ENCODE data around the gene TESK2.

The TESK2 gene

GRCh38 chr1:45334308-45335245 lies 156.4 kb downstream of the TESK2 start:
- DNase-seq = no peak

GRCh38 chr1:45332346-45332720 lies 158.6 kb downstream of the TESK2 start:
- no peak for DNase-seq

DNA sequence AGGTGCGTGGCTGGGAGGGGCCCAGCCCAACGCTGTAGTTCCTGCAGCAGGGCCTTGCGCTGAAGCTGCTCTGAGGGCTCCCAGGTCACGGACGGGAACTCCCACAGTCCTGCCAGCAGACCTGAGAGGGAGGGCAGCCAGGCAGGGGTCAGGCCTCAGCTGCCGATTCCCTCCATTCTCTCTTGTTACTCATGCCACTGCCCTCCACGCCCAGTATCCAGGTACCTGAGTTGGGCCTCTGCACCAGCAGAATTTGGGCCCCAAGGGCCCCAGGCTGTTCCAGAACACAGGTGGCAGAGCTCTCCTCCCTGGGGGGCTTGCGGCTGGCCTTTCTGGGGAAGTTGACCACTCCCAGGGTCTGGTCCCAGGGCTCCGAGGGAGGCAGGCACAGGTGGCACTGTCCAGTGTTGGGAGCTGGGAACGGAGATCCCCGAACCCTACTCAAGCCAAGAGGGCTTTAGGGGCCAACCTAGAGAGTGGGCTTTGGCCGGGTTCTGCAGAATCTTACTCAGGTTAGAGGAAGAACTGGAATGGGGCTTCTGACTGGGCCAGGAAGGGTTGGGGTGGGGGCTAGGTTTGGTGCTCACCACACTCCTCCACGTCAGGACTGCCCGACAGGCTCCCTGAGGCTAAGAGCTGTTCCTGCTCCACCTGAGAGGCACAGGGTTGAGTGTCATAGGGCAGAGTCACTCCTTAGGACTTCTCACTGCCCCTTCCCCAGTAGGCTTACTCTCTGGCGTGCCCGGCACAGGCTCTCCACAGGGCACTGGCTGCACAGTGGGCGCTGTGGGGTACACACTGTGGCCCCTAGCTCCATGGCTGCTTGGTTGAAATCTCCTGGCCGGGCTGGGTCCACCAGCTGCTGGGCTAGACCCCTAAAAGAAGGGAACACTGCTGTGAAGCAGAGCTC lies 159.3 kb downstream of the TESK2 start:
- DNase-seq = no peak

- no peak for DNase-seq
These were observed 161.5 kb downstream of the TESK2 start for GRCh38 chr1:45329445-45329844.

- DNase-seq = no peak
These were observed 162.3 kb downstream of the TESK2 start for GRCh38 chr1:45328680-45329079.

GRCh38 chr1:45327644-45328515 lies 163.1 kb downstream of the TESK2 start:
- no peak for DNase-seq

DNA sequence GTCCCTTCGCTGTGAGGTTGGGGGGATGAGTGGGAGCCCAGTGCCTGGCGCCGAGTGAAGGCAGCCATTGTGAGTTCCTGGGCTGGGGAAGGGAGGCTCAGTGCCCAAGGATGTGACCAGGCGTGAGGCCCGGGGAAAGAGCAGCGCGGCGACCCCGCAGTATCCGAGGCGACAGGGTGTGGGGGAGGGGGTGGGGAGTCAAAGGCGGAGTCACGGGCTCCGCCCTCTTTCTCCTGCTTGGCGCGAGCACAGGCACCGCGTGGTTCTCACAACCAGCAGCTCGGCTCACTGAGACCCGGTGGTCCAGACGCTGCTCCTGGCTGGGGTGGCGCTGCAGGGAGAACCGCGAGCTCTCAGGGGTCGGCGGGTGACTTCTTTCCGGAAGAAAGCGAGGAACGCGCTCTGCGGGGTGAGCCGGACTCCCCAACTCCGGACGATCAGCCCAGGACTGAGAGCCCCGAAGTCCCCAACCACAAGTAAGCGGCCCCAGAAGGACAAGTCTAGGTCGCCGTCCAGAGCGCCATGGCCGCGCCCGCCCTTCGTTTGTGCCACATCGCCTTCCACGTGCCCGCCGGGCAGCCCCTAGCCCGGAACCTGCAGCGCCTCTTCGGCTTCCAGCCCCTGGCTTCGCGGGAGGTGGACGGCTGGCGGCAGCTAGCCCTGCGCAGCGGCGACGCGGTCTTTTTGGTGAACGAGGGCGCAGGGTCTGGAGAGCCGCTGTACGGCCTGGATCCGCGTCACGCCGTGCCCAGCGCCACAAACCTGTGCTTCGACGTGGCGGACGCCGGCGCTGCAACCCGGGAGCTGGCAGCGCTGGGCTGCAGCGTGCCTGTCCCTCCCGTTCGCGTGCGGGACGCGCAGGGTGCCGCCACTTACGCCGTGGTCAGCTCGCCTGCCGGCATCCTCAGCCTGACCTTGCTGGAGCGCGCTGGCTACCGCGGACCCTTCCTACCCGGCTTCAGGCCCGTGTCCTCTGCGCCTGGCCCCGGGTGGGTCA lies 164.0 kb downstream of the TESK2 start, which contains the start of gene HPDL:
Gene HPDL (plus strand): TSS at position 269 of the 997 bp plus-strand sequence. CDS start 254 bp downstream, at position 523.
- DNase-seq = peak; percentile 11

DNA sequence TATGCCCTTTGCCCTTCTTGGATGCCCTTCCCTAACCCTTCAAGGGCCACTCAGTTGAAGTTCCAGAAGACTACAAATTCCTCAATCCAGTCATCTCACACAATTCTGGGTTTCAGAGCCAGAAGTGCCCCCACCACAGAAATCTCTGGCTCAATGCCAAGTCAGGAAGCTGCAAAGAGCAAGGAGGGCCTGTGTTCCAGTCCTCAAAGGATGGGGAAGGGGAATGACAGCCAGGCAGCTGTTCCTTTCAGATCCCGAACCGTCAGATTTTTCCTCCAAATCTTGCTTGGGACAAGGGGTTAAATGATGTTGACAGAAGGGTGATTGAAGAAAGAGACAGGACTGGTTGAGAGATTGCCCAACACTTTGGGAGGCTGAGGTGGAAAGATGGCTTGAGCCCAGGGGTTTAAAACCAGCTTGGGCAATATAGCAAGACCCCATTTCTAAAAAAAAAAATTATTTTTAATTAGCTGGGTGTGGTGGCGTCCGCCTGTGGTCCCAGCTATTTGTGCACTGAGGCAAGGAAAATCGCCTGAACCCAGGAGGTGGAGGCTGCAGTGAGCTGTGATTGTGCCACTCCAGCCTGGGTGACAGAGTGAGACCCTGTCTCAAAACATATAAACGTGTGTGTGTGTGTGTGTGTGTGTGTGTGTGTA lies 165.0 kb downstream of the TESK2 start:
- no peak for DNase-seq

- no peak for DNase-seq
These were observed 168.4 kb downstream of the TESK2 start for GRCh38 chr1:45322486-45323040.

GRCh38 chr1:45321444-45321843 lies 169.5 kb downstream of the TESK2 start:
- DNase-seq = no peak

DNA sequence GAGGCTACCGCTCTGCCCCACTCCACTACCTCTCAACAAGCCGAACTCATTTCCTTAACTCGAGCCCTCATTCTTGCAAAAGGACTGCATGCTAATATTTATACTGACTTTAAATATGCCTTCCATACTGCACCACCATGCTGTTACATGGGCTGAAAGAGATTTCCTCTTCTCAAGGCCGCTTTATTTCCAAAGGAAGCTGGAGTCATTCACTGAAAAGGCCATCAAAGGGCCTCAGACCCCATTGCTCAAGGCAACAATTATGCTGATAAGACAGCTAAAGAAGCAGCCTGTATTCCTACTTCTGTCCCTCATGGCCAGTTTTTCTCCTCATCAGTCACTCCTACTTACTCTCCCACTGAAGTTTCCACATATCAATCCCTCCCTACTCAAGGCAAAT lies 171.2 kb downstream of the TESK2 start:
- no peak for DNase-seq

GRCh38 chr1:45317166-45317565 lies 173.8 kb downstream of the TESK2 start:
- DNase-seq = no peak

GRCh38 chr1:45314266-45314665 lies 176.7 kb downstream of the TESK2 start:
- no peak for DNase-seq

GRCh38 chr1:45306905-45307304 lies 184.1 kb downstream of the TESK2 start:
- no peak for DNase-seq

DNA sequence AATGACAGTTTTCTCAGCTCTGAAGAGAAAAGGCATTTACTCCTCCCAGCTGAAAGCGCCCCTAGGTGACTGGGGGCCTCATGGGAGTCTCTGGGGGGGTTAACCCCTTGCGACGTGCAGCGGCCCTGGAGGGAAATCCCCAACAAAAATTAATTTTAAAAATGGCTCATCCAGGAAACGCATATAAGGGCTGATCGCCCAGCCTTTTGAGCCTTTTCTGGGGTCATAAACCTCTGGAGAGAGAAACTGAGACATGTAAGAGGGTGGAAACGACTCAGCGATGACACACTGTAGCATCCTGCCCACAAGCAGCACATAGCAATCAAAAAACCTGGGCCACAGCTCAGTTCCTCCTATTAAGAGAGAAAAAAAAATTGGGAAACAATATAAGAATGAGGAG lies 184.6 kb downstream of the TESK2 start:
- DNase-seq = no peak

DNA sequence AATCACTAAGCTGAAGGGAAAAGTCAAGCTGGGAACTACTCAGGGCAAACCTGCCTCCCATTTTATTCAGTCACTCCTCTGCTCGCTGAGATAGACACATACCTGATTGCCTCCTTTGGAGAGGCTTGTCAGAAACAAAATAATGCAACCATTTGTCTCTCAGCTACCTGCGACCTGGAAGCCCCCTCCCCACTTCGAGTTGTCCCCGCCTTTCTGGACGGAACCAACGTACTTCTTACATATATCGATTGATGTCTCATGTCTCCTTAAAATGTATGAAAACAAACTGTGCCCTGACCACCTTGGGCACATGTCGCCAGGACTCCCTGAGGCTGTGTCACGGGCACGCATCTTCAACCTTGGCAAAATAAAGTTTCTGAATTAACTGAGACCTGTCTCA lies 185.7 kb downstream of the TESK2 start:
- no peak for DNase-seq

DNA sequence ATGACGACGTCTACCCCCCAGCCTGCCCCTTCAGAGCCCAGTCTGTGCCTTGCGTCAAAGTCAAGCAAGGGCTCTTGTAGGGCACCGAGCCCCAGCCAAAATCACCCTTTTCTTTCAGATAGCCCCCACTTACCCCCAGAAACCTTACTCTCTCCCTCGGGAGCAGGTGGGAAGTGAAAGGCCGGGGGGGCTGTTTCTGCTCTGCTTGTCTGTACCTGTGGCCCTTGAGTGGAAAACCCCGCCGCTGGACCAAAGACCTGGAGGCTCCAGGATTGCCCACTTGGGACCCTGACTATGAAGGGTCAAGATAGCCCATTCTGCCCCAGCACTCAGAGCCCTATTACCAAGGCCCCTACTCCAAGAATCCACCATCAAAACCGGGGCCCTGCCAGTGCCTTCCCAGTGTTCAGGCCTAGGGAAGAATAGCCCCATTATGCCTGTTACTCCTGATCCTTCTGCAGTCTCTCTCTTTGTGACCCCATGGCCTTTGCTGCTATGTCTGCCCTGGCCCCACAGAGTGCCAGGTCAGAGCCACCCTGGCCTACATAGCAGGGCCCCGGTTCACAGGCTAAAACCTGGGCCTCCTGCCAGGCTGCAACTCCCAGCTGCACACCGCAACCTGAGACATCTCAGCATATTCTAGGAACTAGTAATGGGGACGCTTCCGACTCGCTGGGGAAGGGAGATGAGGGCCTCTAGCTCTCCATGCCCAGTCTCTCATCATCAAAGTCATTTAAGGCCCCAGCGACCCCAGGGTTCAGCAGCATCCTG lies 186.5 kb downstream of the TESK2 start:
- DNase-seq = no peak

- DNase-seq = peak; percentile 39
These were observed 187.2 kb downstream of the TESK2 start for GRCh38 chr1:45303520-45304310.
